CD4-positive, alpha-beta T cell treated with Interleukin-17A for 1 hour (primary cell): ENCODE data around the gene DSCAM.

ENCODE experiments used
- DNase-seq: peaks from one replicate; pipeline ENCODE4 v3.0.0-alpha.2; 2020

The DSCAM gene

GRCh38 chr21:40768056-40768455, 78.9 kb downstream of the DSCAM start:
- DNase-seq, result no peak

DNA sequence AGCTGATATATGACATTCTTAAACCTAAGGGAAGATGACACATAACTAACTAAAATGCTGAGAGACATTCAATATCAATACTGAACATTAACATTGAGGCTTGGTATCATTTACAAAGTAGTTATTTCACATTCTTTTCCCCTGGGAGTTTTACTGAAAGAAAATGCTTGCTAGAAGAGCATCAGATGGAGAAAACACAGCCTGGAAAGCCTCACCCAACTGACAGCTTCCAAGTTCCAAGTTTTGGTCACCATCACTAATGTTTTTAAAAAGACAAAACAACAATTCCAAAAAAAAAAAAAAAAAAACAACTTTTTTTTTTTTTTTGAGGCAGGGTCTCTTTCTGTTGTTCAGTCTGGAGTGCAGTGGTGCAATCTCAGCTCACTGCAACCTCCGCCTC, 80.6 kb downstream of the DSCAM start:
- no peak for DNase-seq

DNA sequence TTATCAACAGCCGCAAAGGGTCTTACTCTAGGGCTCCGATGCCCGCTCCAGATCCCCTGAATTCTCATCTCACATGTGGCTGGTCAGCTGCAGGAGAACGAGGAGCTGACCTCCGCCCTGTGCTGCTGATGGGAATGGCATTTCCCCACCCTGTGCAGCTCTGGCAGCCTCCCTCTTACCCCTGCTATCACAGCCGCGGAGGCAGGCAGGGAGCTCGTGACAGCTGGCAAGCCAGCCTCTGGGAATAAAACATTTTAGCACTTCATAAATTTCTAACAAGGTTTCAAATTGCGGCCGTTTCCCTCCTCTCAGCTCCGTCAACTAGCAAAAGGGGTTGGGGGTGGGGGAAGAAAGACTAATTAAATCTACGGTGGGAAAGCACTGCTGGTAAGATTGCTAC, 81.1 kb downstream of the DSCAM start:
- no peak for DNase-seq

GRCh38 chr21:40760821-40761220, 86.1 kb downstream of the DSCAM start:
- no peak for DNase-seq

DNA sequence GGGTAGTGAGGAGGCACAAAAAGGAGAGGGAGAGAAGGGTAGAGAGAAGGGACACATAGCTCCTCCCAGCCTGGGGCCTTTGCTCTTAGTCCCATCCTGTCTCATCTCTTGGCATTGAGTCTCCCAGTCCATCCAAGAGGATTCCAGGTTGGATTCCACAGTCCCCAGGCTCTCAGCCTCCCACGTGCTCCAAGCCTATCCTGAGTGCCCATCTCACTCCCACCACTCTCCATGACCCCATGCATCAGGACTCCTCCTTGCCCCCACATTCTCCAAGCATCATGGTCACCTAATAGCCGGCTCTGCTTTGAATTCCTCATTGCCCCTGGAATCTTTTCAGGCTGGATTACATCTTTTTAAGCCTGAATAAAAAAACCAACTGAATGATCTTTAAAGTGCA, 87.9 kb downstream of the DSCAM start:
- no peak for DNase-seq

GRCh38 chr21:40757366-40757765, 89.6 kb downstream of the DSCAM start:
- DNase-seq, result no peak

- no peak for DNase-seq
Measured at GRCh38 chr21:40754466-40754865, 92.5 kb downstream of the DSCAM start.

- no peak for DNase-seq
Measured at GRCh38 chr21:40753756-40754155, 93.2 kb downstream of the DSCAM start.

- no peak for DNase-seq
Measured at GRCh38 chr21:40752125-40752524, 94.8 kb downstream of the DSCAM start.

DNA sequence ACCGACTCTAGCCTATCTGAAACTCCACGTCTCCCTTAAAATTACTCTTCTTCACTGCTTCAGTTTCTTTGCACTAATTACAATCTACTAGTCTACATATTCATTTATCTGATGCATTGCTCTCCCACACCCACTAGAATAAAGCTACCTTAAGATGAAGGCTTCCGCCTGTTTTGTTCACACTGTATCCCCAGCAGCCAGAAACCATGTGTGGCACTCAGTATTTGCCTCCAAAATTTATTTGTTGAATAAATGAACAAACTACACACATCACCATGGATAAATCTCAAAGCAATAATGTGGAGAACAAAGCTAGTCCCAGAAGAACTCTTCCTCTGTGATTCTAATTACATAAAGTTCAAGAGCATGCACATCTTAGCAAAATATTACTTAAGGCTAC, 95.7 kb downstream of the DSCAM start:
- no peak for DNase-seq

- DNase-seq, result no peak
Measured at GRCh38 chr21:40736145-40736544, 110.8 kb downstream of the DSCAM start.

DNA sequence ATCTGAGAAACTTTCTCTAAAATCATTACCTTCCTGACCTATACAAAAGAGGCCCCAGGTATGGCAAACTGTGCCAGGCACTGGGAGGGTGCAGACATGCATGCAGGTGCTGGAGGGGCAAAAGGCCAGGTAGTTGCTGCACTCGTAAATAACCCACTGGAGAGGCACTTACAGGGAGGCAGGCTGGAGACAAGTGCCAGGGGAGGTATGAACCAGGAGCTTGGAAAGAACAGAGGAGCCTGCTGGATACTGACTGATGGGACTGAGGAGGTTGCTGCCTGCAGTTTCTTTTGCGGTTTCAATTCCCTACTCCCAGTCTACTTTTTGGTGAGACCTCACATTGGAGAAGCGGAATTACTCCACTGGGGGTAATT, 113.9 kb downstream of the DSCAM start:
- no peak for DNase-seq

GRCh38 chr21:40732253-40733023, 114.5 kb downstream of the DSCAM start:
- DNase-seq, result no peak

DNA sequence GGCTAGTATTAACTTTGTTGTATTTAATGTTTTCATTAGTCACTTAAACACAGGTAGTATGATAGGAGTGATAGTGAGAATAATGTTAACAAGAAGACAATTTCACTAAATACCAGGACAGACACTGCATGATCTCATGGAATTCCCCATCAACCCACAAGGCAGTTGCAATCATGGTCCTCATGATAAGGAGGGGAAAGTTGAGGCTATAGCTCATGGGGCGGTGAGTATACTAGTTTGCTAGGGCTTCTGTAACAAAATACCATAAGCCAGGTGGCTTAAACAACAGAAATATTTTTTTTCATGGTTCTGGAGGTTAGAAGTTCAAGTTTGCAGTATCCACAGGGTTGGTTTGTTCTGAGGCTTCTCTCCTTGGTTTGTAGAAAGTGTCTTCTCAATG, 115.8 kb downstream of the DSCAM start:
- no peak for DNase-seq

GRCh38 chr21:40730426-40730800, 116.5 kb downstream of the DSCAM start:
- no peak for DNase-seq

DNA sequence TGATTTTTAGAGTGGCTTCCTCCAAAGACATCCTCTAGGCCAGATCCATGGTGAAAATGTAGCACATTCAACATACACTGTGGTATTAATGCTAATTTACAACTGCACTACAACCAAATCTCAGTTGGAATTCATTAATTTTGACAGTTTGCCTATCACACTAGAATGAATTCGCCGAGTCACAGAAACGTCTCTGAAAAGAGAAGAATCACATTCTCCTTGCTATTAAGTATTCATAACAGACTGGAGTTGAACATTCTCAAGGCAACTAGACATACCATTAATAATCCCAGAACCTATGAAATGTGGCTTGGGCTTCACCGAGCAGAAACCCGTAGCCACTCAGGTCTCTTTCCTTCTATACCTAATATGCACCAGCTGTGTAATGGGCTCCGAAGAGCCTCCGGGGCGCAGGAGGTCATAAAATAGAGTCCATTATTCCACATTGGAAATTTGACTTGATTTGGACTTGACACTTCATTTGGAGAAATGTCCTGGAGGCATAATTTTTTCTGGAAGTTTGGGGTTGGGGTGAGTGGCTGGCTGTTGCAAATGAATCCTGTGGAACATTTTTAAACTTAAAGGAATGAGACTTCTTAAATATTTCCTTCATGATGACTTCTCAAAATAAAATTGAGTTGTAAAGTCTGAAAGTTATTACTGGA, 117.1 kb downstream of the DSCAM start:
- DNase-seq, result no peak

- no peak for DNase-seq
Measured at GRCh38 chr21:40723966-40724365, 123.0 kb downstream of the DSCAM start.

GRCh38 chr21:40723317-40723716, 123.6 kb downstream of the DSCAM start:
- no peak for DNase-seq

DNA sequence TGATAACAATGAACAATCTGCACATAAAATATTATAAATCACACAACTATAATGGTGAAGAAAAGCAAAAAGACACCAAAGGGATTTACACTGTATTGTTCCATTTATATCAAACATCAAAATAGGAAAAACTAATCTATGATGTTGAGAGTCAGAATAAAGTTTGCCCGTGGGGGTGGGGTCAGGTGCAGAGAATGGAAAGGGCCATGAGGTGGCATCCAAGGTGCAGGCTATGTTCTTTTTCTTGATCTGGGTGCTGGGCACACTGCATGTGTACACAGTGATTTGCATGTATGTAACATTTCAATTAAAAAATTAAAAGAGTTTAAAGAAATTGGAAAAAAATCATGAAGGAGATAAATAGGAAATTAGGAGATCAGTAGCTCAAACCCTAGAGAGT, 127.3 kb downstream of the DSCAM start:
- DNase-seq, result no peak

GRCh38 chr21:40717028-40717427, 129.9 kb downstream of the DSCAM start:
- no peak for DNase-seq

- DNase-seq, result no peak
Measured at GRCh38 chr21:40714536-40714935, 132.4 kb downstream of the DSCAM start.

DNA sequence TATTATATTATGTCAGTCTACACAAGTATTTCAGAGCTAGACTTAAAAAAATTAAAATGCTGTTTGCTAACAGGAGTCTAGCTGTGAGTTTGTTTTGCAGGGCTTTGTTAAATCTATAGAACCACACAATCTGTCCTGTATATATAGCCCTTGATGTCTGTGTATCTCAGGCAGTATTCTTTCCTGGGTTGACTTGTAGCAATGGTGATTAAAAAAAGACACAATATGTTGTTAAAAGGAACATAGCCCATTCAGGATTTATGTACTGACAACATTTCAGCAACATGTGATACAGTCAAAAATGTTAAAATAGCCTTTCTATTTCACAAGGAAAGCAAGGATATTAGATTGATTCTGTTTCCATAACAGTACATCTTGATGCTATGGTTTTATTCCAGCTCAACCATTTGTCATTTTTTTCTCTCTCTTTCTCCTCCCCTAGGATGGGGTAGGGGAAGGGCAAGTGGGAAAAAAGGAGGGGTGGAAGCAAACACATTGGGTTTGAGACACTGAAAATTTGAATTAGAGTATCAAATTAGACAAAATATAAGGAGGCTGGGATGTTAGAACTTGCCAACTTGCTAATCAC, 139.2 kb downstream of the DSCAM start:
- DNase-seq, result no peak

DNA sequence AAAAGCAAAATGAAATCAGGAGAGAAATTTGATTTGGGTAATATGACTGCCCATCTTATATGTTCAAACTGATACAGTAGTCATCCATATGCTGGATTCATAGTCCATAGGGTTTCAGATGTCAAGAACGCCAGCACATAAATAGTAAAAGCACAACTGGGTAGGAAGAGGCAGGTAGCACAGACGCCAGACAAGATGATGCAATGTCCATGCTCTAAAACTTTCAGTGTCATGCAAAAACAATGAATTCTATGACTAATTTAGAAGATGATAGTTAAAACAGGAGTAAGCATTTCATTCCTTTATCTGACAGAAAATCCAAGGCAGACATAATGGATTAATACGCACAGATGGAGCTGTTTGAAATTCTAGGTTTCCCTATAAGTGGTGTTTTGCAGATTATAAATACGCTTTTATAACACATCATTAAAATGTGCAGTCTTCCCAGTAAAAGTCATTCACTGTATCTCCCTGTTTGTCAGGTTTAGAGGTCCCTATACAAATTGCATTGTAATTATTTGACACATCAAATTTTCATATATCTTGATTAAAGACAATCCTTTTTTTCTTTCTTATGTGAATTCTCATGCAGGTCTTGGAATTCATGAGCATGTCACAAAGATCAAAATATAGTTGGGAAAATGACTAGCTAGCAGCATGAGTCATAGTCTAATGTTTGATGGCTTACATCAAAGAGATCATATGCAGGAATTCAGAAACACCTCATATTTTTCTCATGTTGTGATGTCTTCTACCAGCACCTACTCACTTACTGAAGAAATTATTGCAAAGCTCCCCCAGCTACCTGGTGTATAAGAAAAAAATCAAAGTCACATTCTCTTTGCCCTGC, 139.9 kb downstream of the DSCAM start:
- no peak for DNase-seq

GRCh38 chr21:40706176-40706575, 140.8 kb downstream of the DSCAM start:
- DNase-seq, result no peak
